SIG-M5 (cell line): ENCODE data around the gene CLSTN2.

ENCODE experiments used
- DNase-seq: peaks from one replicate; lab custom pipeline; 2025; lab: John Stamatoyannopoulos, UW

The CLSTN2 gene

GRCh38 chr3:140597792-140598191 lies 662.8 kb downstream of the CLSTN2 start:
- no peak for DNase-seq

GRCh38 chr3:140599009-140599408 lies 664.0 kb downstream of the CLSTN2 start:
- no peak for DNase-seq

DNA sequence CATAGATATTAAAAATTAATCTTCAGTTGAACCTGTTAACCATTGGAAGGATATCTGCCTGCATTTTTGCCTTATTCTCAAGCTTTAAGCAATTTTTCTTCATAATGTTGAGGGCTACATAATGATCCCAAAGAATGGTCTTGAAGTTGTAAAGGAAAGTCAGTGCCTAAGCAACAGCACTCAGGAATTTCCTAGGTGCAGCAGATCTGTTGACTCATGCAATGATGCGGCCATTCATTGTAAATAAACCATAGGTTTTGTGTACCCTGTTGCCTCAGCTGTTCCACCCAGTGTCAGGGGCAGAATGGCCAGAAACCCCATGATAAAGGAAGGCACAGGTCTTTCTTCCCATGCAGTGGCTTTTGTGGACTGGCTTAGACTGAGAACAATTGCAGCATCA lies 664.5 kb downstream of the CLSTN2 start:
- DNase-seq = no peak

DNA sequence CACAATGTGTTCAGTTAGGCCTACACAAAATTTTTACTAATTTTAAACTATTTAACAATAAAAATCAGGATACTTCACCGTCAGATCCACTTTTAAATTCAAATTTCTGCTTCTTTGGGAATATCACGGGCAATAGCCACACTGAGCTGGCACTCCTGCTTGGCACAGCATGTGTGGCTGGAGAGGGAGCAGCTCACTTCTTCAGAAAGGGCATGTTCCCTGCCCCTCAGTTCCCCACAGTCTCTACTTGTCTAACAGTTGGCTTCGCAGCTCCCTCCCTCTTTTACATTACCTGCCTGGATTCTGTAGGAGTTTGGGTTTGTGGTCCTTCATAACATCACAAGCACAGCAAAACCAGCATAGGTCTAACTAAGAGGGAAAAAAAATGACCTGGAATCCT lies 666.9 kb downstream of the CLSTN2 start:
- DNase-seq = no peak

- no peak for DNase-seq
Measured at GRCh38 chr3:140602781-140603180, 667.8 kb downstream of the CLSTN2 start.

DNA sequence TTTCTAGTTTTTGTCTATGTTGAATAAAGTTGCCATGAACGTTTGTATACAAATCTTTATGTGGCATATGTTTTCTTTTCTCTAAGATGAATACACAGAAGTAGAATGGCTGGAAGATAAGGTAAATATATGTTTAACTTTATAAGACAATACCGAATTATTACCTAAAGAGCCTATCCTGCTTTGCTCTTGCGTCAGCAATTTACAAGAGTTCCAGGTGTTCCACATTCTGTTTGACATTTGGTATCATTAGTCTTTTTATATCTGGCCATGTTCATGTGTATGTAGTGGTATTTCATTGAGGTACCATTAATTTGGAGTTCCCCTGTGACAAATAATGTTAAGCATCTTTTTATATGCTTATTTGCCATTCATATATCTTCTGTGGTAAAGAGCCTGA lies 668.8 kb downstream of the CLSTN2 start:
- DNase-seq = no peak

DNA sequence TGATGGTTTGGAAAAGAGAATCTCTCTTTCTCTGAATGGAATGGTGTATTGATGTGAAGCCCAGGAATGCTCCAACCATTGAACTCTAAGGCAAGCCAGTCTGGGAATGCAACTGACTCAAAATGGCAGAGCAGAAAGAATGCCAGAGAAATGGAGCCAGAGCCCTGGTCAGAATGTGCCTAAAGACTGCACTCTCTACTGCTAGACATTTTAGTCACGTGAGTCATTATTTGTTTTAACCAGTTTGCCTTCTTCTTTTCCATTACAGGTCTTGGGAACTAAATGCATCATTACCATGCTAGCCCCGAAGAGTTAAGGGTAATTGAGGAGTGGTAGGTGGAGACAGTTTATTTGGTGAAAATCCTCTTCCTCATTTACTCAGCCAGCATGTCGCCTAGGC lies 675.6 kb downstream of the CLSTN2 start:
- DNase-seq = no peak

DNA sequence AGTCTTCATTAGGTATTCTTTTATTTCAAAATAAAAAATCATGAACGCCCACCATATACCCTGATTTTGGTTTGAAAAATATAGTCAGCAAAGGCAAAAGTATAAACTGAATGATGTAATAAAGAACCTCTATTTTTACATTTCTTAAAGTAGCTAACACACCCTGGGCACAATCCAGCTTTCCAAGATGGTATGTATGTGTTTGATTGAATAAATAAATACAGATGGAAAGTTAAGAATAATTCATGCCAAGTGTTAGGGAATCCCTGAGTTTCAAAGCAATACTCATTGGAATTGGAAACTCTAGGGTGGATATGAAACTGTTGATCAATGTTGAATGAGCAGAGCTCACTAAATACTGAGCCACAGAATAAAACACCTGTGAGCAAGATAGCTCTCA lies 679.0 kb downstream of the CLSTN2 start:
- DNase-seq = no peak

- no peak for DNase-seq
Measured at GRCh38 chr3:140617135-140617534, 682.1 kb downstream of the CLSTN2 start.

DNA sequence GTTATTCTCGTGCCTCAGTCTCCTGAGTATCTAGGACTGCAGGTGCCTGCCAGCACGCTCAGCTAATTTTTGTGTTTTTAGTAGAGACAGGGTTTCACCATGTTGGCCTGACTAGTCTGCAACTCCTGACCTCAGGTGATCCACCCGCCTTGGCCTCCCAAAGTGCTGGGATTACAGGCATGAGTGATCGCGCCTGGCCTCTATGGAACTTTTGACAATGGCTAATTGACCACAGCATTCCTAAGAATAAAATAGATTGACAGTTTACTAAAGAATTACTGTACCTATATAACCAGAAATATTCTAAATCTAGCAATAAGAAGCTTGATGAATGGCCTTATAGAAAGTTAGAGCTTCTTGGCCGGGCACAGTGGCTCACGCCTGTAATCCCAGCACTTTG lies 691.9 kb downstream of the CLSTN2 start:
- DNase-seq = no peak
